CD4-positive, alpha-beta T cell treated with Interleukin-4 for 1 hour (primary cell): Measurements from ENCODE around the gene UBA1.
A peak's percentile ranks its signal among the peaks of the same experiment; 100 is the strongest.

Experiments
- DNase-seq, 2 donors: peaks; one replicate each; pipeline ENCODE4 v3.0.0-alpha.2; 2020 to 2022

UBA1 gene

GRCh38 chrX:47215291-47215900, 21.8 kb downstream of the UBA1 start:
- no peak for DNase-seq

GRCh38 chrX:47216393-47216925, 22.8 kb downstream of the UBA1 start:
- no peak for DNase-seq

DNA sequence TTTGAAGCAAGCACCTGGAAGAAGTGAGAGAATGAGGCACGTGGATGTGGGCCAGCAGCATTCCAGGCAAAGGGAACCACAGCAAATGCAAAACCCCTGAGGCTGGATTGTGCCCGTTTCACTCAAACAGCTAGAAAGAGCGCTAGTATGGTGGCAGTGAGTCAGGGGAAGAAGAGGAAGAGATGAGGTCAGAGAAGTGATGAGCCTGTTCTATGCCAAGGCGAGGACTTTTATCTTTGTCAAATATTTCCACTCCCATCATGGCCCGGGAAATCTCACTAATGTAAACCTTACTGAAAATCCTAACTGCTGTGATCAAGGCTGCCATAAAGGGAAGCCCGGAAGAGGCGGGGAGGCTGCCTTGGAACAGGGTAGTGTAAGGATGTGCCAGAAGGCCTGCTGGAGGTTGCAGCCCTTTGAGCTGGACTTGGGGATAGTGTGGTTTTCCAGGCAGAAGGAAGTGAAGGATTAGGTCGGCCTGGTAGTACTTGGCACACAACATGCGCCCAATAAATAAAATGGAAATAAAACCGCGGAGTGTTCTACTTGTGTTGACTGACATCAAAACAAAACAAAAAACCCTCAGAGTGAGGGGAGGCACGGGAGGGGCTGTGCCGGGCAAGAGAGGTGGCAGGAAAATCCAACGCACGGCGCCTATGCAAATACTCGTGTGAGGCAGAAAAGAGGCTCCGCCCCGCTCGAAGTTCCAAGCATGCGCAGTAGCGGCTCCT, 23.7 kb downstream of the UBA1 start:
- DNase-seq = peak in 1 of 2 donors; percentile 26

GRCh38 chrX:47217852-47218279, 24.2 kb downstream of the UBA1 start:
- peak; percentile 98 to 100 for DNase-seq

- DNase-seq = peak; percentile 83 to 90
These were observed 24.8 kb downstream of the UBA1 start, which contains the start of gene CDK16 for GRCh38 chrX:47218280-47218919. CDK16 (plus strand) TSS chrX:47218681; CDS start chrX:47223558, 4,877 bp downstream.

DNA sequence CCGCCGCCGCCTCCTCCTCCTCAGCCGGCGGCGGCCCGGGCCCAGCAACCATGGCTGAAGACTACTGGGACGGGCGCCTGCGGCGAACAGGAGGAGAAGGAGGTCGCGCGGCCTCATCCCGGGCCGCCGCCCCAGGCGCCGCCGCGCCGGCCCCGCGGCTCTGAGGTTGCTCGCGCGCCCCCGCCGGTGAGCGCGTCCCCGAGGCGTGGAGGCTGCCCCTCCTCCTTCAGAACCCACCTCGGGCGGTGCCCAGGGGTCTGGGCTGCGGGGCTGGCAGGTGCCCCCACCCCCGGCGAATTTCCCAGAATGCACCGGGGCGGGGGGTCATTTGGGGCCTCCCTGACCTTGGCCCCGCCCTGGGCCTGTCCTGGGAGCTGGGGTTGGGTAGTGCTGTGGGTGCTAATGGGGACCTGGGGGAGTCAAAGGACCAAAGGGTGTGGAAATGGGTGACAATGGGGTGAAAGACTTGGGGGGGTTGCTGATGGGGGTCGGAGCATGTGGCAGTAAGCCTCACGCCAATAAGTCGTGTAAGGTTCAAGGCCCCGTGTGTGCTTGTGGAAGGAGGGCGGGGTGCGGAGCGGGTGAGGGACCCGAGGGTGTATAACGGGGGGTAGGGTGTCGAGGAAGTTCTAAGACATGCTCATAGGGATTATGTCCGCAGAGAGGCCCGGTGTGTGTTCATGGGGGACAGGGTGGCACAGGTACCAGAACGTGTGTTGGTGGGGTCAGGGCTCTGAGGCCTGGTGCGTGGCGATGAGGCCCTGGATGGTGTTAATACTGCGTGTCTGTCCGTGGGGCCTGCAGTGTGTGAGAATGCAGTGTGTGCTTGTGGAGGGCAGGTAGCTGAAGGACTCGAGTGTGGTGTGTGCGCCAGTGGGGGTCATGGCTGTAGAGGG, 25.5 kb downstream of the UBA1 start:
- peak; percentile 60 to 64 for DNase-seq

- no peak for DNase-seq
These were observed 28.1 kb downstream of the UBA1 start for GRCh38 chrX:47221756-47222155.

DNA sequence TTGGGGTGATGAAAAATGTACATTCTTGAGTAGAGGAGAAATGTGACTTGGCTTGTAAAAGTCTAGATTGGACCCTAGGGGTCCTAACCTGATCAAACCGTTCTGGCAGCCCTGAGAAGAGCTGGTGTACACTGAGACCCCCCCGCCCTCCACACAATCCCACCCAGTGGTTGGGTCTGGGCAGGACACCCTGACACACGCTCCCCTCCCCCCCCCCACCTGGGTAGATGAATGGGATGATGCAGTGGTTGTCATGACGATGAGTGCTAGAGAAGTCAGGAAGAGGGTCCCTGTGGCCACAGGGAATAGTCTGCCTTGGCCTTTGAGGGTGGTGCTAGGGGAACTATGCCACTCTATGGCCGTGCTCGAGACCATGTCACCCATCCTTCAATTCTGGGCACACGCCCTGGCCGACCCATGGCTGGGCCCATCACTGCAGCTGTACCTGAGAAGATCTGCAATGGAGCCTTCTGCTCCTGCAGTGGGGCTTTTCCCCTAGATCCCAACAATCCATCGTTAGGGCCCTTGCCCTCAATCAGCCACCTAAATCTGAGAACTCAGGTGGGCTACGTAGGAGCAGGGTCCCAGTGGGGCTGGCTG, 29.2 kb downstream of the UBA1 start:
- DNase-seq = no peak

DNA sequence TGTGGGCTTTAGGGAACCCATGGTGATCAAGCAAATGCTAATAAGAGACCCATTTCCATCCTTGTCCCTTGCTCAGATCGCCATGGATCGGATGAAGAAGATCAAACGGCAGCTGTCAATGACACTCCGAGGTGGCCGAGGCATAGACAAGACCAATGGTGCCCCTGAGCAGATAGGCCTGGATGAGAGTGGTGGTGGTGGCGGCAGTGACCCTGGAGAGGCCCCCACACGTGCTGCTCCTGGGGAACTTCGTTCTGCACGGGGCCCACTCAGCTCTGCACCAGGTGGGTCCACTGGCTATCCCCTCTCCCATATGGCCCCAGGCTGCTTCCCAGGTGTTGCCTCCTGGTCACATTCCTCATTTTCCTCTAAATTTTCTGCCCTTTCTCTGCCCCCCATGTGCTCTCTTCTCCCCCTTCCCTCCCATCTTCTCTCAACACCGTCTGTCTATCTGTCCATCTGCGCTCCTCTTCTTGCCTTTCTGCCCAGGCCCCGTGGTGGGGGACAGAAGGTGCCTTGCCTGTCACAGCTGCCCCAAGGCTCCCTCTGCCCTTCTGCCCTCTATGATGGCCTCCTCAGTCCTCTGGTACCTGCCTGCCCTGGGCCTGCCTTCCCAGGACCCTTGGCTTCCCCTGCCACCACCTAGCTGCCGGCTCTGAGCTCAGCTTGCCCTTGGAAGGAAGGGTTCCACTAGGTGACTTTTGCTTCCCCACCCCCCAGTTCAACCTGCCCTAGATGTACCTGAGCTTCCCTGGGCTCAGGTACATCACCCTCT, 30.0 kb downstream of the UBA1 start:
- DNase-seq = no peak

- no peak for DNase-seq
These were observed 30.8 kb downstream of the UBA1 start for GRCh38 chrX:47224266-47224895.

- DNase-seq = no peak
These were observed 31.3 kb downstream of the UBA1 start for GRCh38 chrX:47224896-47225290.

- no peak for DNase-seq
These were observed 32.4 kb downstream of the UBA1 start for GRCh38 chrX:47226071-47226470.

DNA sequence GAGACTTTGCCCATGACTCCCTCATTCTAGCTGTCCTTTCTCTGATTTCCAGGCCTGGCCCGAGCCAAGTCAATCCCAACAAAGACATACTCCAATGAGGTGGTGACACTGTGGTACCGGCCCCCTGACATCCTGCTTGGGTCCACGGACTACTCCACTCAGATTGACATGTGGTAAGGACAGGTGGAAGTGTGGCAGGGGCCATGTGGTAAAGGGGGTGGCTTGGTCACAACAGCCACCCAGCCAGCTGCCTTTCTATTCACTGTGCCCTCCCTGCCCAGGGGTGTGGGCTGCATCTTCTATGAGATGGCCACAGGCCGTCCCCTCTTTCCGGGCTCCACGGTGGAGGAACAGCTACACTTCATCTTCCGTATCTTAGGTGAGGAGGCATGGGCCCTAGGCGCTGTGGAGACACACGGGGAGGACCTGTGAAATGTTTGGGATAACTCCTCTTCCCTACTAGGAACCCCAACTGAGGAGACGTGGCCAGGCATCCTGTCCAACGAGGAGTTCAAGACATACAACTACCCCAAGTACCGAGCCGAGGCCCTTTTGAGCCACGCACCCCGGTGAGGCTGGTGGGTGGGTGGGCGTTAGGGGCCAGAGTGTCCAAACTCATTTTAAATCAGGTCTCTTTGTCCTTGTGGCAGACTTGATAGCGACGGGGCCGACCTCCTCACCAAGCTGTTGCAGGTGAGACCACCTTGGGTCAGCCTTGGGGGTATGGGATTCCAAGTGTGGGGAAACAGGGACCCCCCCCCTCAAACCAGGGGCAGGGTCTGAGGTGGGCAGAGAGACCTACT, 33.1 kb downstream of the UBA1 start:
- DNase-seq = no peak

DNA sequence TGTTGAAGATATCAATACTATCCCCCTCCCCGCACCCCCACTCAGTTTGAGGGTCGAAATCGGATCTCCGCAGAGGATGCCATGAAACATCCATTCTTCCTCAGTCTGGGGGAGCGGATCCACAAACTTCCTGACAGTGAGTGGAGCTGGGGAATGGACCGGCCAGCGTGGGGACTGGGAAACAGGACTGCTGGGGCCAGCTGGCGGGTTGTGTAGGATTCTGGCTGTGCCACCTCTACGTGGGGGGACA, 33.6 kb downstream of the UBA1 start:
- no peak for DNase-seq

GRCh38 chrX:47228550-47229270, 35.1 kb downstream of the UBA1 start:
- no peak for DNase-seq

- DNase-seq = peak in 1 of 2 donors; percentile 8
These were observed 35.8 kb downstream of the UBA1 start for GRCh38 chrX:47229427-47229826.

- DNase-seq = peak in 1 of 2 donors; percentile 4
These were observed 36.7 kb downstream of the UBA1 start for GRCh38 chrX:47230136-47230868.

DNA sequence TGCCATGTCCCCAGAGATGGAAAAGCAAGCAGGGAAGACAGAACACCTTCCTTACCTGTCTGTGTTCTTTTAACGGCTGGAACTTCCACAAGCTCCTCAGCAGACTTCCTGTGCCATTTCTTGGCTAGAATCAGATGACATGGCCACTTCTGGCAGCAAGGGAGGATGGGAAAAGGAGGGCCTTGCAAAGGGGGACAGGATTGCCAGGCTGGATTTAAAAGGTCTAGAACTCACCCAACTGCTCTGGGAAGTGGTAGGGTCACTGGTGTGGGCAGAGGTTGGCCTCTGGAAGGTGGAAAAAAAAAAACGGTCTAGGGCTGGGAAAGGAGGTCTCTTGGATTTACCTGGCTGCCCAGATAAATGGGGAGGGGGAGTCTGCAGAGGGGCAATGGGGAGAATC, 37.5 kb downstream of the UBA1 start:
- no peak for DNase-seq
